ENCODE results near the gene UCHL5. TPM values are rescaled to one million over a fixed set of nuclear protein-coding genes. Genes with fewer than 3 reads are reported as not detected.

The UCHL5 gene
- total and polyA plus RNA-seq, 2 of the 13 experiments (the other 11 are each of a cell fraction or from before 2014, with no cell fraction given): 18.2 to 44.1 TPM

GRCh38 chr1:193079187-193079586 lies 20.0 kb upstream of the UCHL5 start:
- intact Hi-C loops (cut with micrococcal nuclease; ENCODE audit: unreplicated experiment): loop anchor here (5.0 kb wide), 1 partner anchor 1207 kb away; no protein-coding TSS in a partner anchor
- Histone ChIP-seq H3K36me3 (replicated peaks in 1 of 2; ENCODE audit: control insufficient read depth in 1 of 2, insufficient read depth in 2 of 2, low read length in 2 of 2) (peaks cover 9 to 47% of the 10 kb centered on the region in 2 experiments), H3K79me2 (ENCODE audit: insufficient read depth, low read length) (no peaks in the 10 kb centered on the region), H3K27me3 (ENCODE audit: control insufficient read depth in 1 of 2, insufficient read depth in 2 of 2, low read length in 2 of 2) (no peaks in the 10 kb centered on the region), H2AFZ (ENCODE audit: low read length) (no peak overlapping the region), H3K4me2 (ENCODE audit: low read depth, low read length) (no peak overlapping the region), H3K27ac (ENCODE audit: extremely low read length, insufficient read depth, low read length) (no peak overlapping the region), H3K9me3 (ENCODE audit: low read length) (peaks cover 13% of the 10 kb centered on the region; the same call in 1 of the 2 replicates), H3K4me3 (replicated peaks in 1 of 3; ENCODE audit: insufficient read depth in 1 of 3, low read depth in 2 of 3, low read length in 3 of 3) (no peak overlapping the region), H3K9ac (ENCODE audit: insufficient read depth, low read depth, low read length) (no peak overlapping the region), H4K20me1 (ENCODE audit: insufficient read depth, low read length) (no peaks in the 10 kb centered on the region), H3K4me1 (ENCODE audit: insufficient read depth, low read length) (no peaks in the 10 kb centered on the region)
- in situ Hi-C loops (cut with HindIII; ENCODE audit: extremely low pct_ligation_motif_present, low pct_unique_long_range_greater_than_20kb): no loop called here
- FAIRE-seq: no peak
- no peak for DNase-seq (ENCODE audit: low spot score)
- CTCF ChIA-PET (ENCODE audit: low intra/inter-chr PET ratio, low total read pairs): no interaction called here
- no TSS peak for BruUV-seq (replicated peaks)
- no peak for ATAC-seq
- POLR2A ChIA-PET: no interaction called here
- 98% methylated on average over 3 of the region's 3 CpGs for WGBS (ENCODE audit: low lambda C conversion rate)
- no peak for TF ChIP-seq RARA (CRISPR knock-in tag; IDR thresholded peaks at IDR 0.05)
- no peak for TF ChIP-seq ZNF678 (CRISPR knock-in tag; IDR thresholded peaks at IDR 0.05)
- TF ChIP-seq, protein P1, sequence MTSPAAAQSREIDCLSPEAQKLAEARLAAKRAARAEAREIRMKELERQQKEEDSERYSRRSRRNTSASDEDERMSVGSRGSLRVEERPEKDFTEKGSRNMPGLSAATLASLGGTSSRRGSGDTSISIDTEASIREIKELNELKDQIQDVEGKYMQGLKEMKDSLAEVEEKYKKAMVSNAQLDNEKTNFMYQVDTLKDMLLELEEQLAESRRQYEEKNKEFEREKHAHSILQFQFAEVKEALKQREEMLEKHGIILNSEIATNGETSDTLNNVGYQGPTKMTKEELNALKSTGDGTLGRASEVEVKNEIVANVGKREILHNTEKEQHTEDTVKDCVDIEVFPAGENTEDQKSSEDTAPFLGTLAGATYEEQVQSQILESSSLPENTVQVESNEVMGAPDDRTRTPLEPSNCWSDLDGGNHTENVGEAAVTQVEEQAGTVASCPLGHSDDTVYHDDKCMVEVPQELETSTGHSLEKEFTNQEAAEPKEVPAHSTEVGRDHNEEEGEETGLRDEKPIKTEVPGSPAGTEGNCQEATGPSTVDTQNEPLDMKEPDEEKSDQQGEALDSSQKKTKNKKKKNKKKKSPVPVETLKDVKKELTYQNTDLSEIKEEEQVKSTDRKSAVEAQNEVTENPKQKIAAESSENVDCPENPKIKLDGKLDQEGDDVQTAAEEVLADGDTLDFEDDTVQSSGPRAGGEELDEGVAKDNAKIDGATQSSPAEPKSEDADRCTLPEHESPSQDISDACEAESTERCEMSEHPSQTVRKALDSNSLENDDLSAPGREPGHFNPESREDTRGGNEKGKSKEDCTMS (CRISPR knock-in tag; conservative IDR thresholded peaks at IDR 0.05): no peak
- TF ChIP-seq, protein P2, sequence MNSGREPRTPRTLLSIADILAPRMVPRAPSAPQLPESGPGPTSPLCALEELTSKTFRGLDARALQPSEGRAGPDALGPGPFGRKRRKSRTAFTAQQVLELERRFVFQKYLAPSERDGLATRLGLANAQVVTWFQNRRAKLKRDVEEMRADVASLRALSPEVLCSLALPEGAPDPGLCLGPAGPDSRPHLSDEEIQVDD (CRISPR knock-in tag; IDR thresholded peaks at IDR 0.05; ENCODE audit: borderline replicate concordance): no peak
- TF ChIP-seq ZNF501 (CRISPR knock-in tag; IDR thresholded peaks at IDR 0.05): no peak
- no peak for TF ChIP-seq CBX5 (CRISPR knock-in tag; IDR thresholded peaks at IDR 0.05; ENCODE audit: borderline replicate concordance)
- TF ChIP-seq MATR3 (CRISPR knock-in tag; IDR thresholded peaks at IDR 0.05): no peak
- no peak for TF ChIP-seq ZNF784 (CRISPR knock-in tag; IDR thresholded peaks at IDR 0.05; ENCODE audit: borderline replicate concordance)
- TF ChIP-seq ZNF256 (CRISPR knock-in tag; conservative IDR thresholded peaks at IDR 0.05): no peak
- no peak for TF ChIP-seq ZNF766 (CRISPR knock-in tag; IDR thresholded peaks at IDR 0.05; ENCODE audit: borderline replicate concordance)
- no peak for TF ChIP-seq IKZF4 (CRISPR knock-in tag; IDR thresholded peaks at IDR 0.05; ENCODE audit: borderline replicate concordance, low read depth, not compliant biosample characterization)
- no peak for TF ChIP-seq ZBTB49 (CRISPR knock-in tag; IDR thresholded peaks at IDR 0.05; ENCODE audit: borderline replicate concordance)
- TF ChIP-seq ZNF33B (CRISPR knock-in tag; IDR thresholded peaks at IDR 0.05): no peak
- TF ChIP-seq BATF2 (CRISPR knock-in tag; IDR thresholded peaks at IDR 0.05): no peak

All from HepG2 (cell line).